H1 (cell line): ENCODE results near the gene TENT4A. TPM values are rescaled to one million over a fixed set of nuclear protein-coding genes. Genes with fewer than 3 reads are reported as not detected.

Experiments
- BACH1 ChIP-seq: IDR thresholded peaks from 2 replicates; pipeline ENCODE4 v1.6.1; 2012; ENCODE audit warnings: low read length, improper control_type of control experiment
- BRCA1 ChIP-seq: IDR thresholded peaks from 2 replicates; pipeline ENCODE4 v1.6.1; 2012; ENCODE audit warnings: low read depth, low read length, improper control_type of control experiment
- CHD7 ChIP-seq: fragments of 300-600 bp; sonication (generic); IDR thresholded peaks from 2 replicates; pipeline ENCODE4 v1.7.1; 2012; ENCODE audit warnings: low read length, moderate library complexity, mild to moderate bottlenecking, inconsistent platforms; ENCODE audit not compliant: insufficient replicate concordance
- CREB1 ChIP-seq: IDR thresholded peaks from 2 replicates; pipeline ENCODE4 v1.6.1; 2012; ENCODE audit warnings: inconsistent platforms
- EZH2 ChIP-seq: fragments of 200-600 bp; sonication (generic); IDR thresholded peaks from 2 replicates; pipeline ENCODE4 v1.7.1; 2012; ENCODE audit warnings: low read depth, mild to moderate bottlenecking, moderate library complexity, low read length, inconsistent platforms; ENCODE audit not compliant: severe bottlenecking
- HDAC2 ChIP-seq, 2 experiments: fragments of 300-600 bp in 1 of 2; sonication (generic) in 1 of 2; IDR thresholded peaks; 2 replicates each; pipeline ENCODE4 v1.6.1; 2011 to 2012; ENCODE audit warnings: low read depth in 2 of 2, low read length in 2 of 2, mild to moderate bottlenecking in 2 of 2, moderate library complexity in 2 of 2, borderline replicate concordance in 1 of 2, inconsistent platforms in 1 of 2
- MAX ChIP-seq: IDR thresholded peaks from 2 replicates; pipeline ENCODE4 v1.6.1; 2012; ENCODE audit warnings: inconsistent platforms
- RBBP5 ChIP-seq: IDR thresholded peaks from 2 replicates; pipeline ENCODE4 v1.7.1; 2012; ENCODE audit warnings: low read depth, mild to moderate bottlenecking, inconsistent platforms, low read length, moderate library complexity, borderline replicate concordance
- RFX5 ChIP-seq: IDR thresholded peaks from 2 replicates; pipeline ENCODE4 v1.6.1; 2011; ENCODE audit warnings: low read depth, low read length, improper control_type of control experiment, borderline replicate concordance
- SIX5 ChIP-seq: IDR thresholded peaks from 2 replicates; pipeline ENCODE4 v1.6.1; 2011; ENCODE audit warnings: mild to moderate bottlenecking, low read depth, low read length
- SP2 ChIP-seq: IDR thresholded peaks from 2 replicates; pipeline ENCODE4 v1.6.1; 2012; ENCODE audit warnings: mild to moderate bottlenecking, low read length, inconsistent platforms
- TEAD4 ChIP-seq: IDR thresholded peaks from 2 replicates; pipeline ENCODE4 v1.6.1; 2012; ENCODE audit warnings: low read depth, low read length, inconsistent platforms, mixed read lengths
- polyA plus RNA-seq, 7 experiments: library from polyadenylated mRNA; depleted of rRNA in 3 of 7; stranded (reverse) in 5 of 7; unstranded in 2 of 7; fragments of >200 nt in 5 of 7; fragments of 200-250 nt in 2 of 7; gene quantifications; 1 replicate in 5 of 7; 2 replicates in 1 of 7; 4 replicates in 1 of 7; pipeline versions ENCODE4 v1.2.1 to v1.2.3, GENCODE V29; 2011 to 2013; ENCODE audit warnings: missing spikeins in 2 of 7, mixed read lengths in 2 of 7
- total RNA-seq: library from RNA; stranded (reverse); fragmentation: NEBNext Ultra II Directional; extraction: Animal tissue kit (Norgen Biotek cat#: 25700); gene quantifications from 2 replicates; pipeline ENCODE4 v1.2.1, GENCODE V29; 2021

Gene TENT4A
- total and polyA plus RNA-seq, 2 of the 8 experiments (the other 6 are each of a cell fraction or from before 2014, with no cell fraction given) = 8.9 to 25.1 TPM

- no peak for TF ChIP-seq CHD7
- TF ChIP-seq RBBP5 = no peak
- TF ChIP-seq MAX = peak; percentile 57
- TF ChIP-seq SIX5 = no peak
- no peak for TF ChIP-seq BACH1
- no peak for TF ChIP-seq RFX5
- no peak for TF ChIP-seq SP2
- no peak for TF ChIP-seq EZH2
- TF ChIP-seq BRCA1 = no peak
- TF ChIP-seq TEAD4 = peak; percentile 78
- TF ChIP-seq CREB1 = no peak
- peak in 1 of 2 experiments; percentile 85; a peak in 1 of 4 replicates for TF ChIP-seq HDAC2 (IDR thresholded peaks at IDR 0.05; ENCODE audit: borderline replicate concordance in 1 of 2, low read depth in 2 of 2, low read length in 2 of 2)
These were observed 26.3 kb upstream of the TENT4A start (continued) for GRCh38 chr5:6686915-6687409.
